A673 (cell line): ENCODE results near the gene TRRAP. TPM values are rescaled to one million over a fixed set of nuclear protein-coding genes. Genes with fewer than 3 reads are reported as not detected.
"Not testable (repeated sequence)": the region's sequence is repeated elsewhere in the genome, so short reads cannot be mapped to it uniquely, and the experiment has no call there.

Experiments used
- BruUV-seq: library from RNA; stranded (reverse); fragments of 400-500 nt; replicated peaks from 2 replicates; lab custom pipeline; 2021; lab: Mats Ljungman, UMichigan
- CTCF ChIA-PET: fragments of 300-600 bp; sonication (Branson Sonifier 250); formaldehyde crosslinking; loops from one replicate; lab custom pipeline; 2022; ENCODE audit warnings: antibody characterized with exemption; lab: Charles Lee
- POLR2A ChIA-PET: fragments of 300-600 bp; sonication (Branson Sonifier 250); formaldehyde crosslinking; loops from one replicate; lab custom pipeline; 2022; ENCODE audit warnings: antibody characterized with exemption; ENCODE audit not compliant: low non-redundant PET; lab: Charles Lee
- DNase-seq: peaks from one replicate; pipeline ENCODE4 v3.0.0-alpha.2; 2015; ENCODE audit warnings: low spot score
- H3K27ac ChIP-seq: fragments of 200-600 bp; sonication (generic); 2 replicates; pipeline ENCODE4 v1.5.1; 2016; ENCODE audit warnings: mixed run types, low read depth, mild to moderate bottlenecking, mixed read lengths, antibody characterized with exemption, low read length; ENCODE audit not compliant: poor library complexity, severe bottlenecking
- H3K27me3 ChIP-seq: fragments of 200-600 bp; sonication (generic); replicated peaks from 2 replicates; pipeline ENCODE4 v1.6.1; 2017; ENCODE audit warnings: mixed run types, low read depth, mild to moderate bottlenecking, mixed read lengths, antibody characterized with exemption, low read length; ENCODE audit not compliant: insufficient read depth, poor library complexity
- H3K36me3 ChIP-seq: fragments of 200-600 bp; sonication (generic); 2 replicates; pipeline ENCODE4 v1.6.1; 2016; ENCODE audit warnings: mixed run types, mild to moderate bottlenecking, mixed read lengths, antibody characterized with exemption, low read length; ENCODE audit not compliant: insufficient read depth, poor library complexity, severe bottlenecking
- H3K4me1 ChIP-seq: fragments of 200-600 bp; sonication (generic); 2 replicates; pipeline ENCODE4 v1.6.1; 2017; ENCODE audit warnings: mixed run types, mild to moderate bottlenecking, mixed read lengths, antibody characterized with exemption, low read length; ENCODE audit not compliant: insufficient read depth, poor library complexity, severe bottlenecking
- H3K4me3 ChIP-seq: fragments of 200-600 bp; sonication (generic); 2 replicates; pipeline ENCODE4 v1.5.1; 2016; ENCODE audit warnings: low read depth, mixed run types, mild to moderate bottlenecking, mixed read lengths, low read length; ENCODE audit not compliant: poor library complexity, severe bottlenecking
- H3K9me3 ChIP-seq: fragments of 200-600 bp; sonication (generic); 2 replicates; pipeline ENCODE4 v1.6.1; 2016; ENCODE audit warnings: mixed run types, low read depth, mild to moderate bottlenecking, mixed read lengths, antibody characterized with exemption, low read length; ENCODE audit not compliant: poor library complexity, severe bottlenecking
- EZH2 ChIP-seq: fragments of 200-600 bp; sonication (generic); IDR thresholded peaks from 2 replicates; pipeline ENCODE4 v1.6.1; 2017; ENCODE audit warnings: borderline replicate concordance, low read depth, mild to moderate bottlenecking, mixed read lengths, antibody characterized with exemption, low read length; ENCODE audit not compliant: poor library complexity, severe bottlenecking
- intact Hi-C: fragments of 100-400 bp; cut with micrococcal nuclease; formaldehyde crosslinking; loops from one replicate; pipeline ENCODE4 v1.10.0; 2022; ENCODE audit not compliant: unreplicated experiment
- total RNA-seq: library from RNA; stranded (reverse); gene quantifications from 2 replicates; pipeline ENCODE4 v1.2.3, GENCODE V29; 2021
- TF ChIP-seq, protein P1 (sequence below): fragments of 300-800, 200-600 bp; sonication (generic); conservative IDR thresholded peaks from 2 replicates; pipeline ENCODE4 v1.5.1; 2017; ENCODE audit warnings: low read depth, mild to moderate bottlenecking, antibody characterized with exemption, low read length, moderate library complexity, mixed read lengths

Gene TRRAP
- total RNA-seq, 1 experiment from 2014 or later = 50.2 TPM

DNA sequence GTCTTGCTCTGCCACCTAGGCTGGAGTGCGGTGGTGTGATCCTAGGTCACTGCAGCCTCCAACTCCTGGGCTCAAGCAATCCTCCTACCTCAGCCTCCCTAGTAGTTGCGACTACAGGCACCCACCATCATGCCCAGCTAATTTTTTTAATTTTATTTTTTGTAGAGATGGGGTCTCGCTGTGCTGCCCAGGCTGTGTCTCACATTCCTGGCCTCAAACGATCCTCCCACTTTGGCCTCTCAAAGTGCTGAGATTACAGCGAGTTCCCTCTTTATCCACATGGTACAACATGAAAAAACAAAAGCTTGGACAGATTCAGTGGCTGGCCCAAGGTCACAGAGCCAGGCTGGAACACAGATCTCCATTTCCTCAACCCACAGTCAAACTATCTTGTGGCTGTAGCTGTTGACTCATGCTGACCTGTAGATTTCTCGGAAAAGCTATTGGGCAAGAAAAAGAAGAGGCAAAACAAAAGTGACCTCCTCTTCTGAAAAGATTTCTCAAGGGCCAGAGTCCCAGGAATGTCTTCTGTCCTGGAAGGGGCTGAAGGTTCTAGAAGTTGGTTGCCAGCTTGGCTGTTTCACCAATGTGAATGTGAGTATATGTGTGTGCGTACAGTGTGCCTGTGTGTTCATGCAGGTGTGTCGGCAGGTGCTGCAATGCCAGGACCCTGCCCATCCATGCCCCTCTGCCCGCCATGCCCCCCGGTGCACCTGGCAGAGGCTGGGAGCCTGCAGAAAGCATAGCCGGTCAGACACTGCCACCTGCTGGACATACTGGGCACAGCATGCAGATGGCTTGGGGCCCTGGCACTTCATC is 36.9 kb upstream of the TRRAP start:
- DNase-seq = peak; percentile 49
- no TSS peak for BruUV-seq
- TF ChIP-seq EZH2 = no peak
- TF ChIP-seq, protein P1, sequence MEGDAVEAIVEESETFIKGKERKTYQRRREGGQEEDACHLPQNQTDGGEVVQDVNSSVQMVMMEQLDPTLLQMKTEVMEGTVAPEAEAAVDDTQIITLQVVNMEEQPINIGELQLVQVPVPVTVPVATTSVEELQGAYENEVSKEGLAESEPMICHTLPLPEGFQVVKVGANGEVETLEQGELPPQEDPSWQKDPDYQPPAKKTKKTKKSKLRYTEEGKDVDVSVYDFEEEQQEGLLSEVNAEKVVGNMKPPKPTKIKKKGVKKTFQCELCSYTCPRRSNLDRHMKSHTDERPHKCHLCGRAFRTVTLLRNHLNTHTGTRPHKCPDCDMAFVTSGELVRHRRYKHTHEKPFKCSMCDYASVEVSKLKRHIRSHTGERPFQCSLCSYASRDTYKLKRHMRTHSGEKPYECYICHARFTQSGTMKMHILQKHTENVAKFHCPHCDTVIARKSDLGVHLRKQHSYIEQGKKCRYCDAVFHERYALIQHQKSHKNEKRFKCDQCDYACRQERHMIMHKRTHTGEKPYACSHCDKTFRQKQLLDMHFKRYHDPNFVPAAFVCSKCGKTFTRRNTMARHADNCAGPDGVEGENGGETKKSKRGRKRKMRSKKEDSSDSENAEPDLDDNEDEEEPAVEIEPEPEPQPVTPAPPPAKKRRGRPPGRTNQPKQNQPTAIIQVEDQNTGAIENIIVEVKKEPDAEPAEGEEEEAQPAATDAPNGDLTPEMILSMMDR = peak; percentile 94

DNA sequence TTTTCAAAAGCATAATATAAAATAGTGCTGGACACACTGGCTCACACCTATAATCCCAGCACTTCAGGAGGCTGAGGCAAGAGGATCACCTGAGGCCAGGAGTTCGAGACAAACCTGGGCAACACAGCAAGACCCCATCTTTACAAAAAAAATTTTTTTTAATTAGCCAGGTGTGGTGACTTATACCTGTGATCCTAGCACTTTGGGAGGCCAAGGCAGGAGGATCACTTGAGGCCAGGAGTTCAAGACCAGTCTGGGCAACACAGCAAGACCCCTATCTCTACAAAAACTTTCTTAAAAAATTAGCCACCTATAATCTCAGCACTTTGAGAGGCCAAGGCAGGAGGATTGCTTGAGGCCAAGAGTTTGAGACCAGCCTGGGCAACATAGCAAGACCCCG is 35.8 kb upstream of the TRRAP start:
- H3K36me3 ChIP-seq, DNase-seq, H3K27ac ChIP-seq, H3K9me3 ChIP-seq, H3K4me1 ChIP-seq, H3K4me3 ChIP-seq, CTCF ChIA-PET, BruUV-seq, H3K27me3 ChIP-seq, POLR2A ChIA-PET: not testable (repeated sequence)
- intact Hi-C loops = loop anchor here (5.0 kb wide), 3 partner anchors 95 to 820 kb away; no protein-coding TSS in a partner anchor

More for the DNA sequence above, 36.9 kb upstream of the TRRAP start:
- no peak overlapping the region for H3K4me3 ChIP-seq
- CTCF ChIA-PET = interaction anchor here (0.7 to 1.1 kb wide), 2 partner anchors 220 to 419 kb away, joined by 3 read pairs; no protein-coding TSS in a partner anchor
- H3K27me3 ChIP-seq = no peaks in the 10 kb centered on the region
- POLR2A ChIA-PET = no interaction called here
- H3K4me1 ChIP-seq = peaks cover 10% of the 10 kb centered on the region
- no peak overlapping the region for H3K27ac ChIP-seq
- intact Hi-C loops = loop anchor here (1.0 to 5.0 kb wide), 4 partner anchors 94 to 819 kb away; no protein-coding TSS in a partner anchor
- no peaks in the 10 kb centered on the region for H3K9me3 ChIP-seq
- no peaks in the 10 kb centered on the region for H3K36me3 ChIP-seq

DNA sequence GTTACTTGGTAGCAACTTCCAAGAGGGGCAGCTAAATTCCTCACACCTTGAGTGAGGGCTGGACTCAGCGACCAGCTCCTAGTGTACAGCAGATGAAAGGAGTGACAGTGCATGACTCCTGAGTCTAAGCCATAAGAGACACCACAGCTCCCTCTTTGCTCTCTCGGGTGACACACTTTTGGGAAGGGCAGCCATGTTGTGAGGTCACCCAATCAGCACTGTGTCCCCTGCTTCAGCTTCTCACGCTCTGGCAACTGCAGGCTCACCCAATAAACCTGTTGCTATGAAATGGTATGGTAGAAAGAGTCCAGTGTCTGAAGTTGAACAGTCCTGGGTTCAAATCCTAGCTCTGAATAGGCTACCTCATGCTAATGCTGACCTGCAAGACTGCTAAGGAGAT is 29.4 kb upstream of the TRRAP start:
- ChIA-PET CTCF (no interaction called here), POLR2A (no interaction called here)
- Histone ChIP-seq H3K36me3 (no peaks in the 10 kb centered on the region), H3K4me1 (no peaks in the 10 kb centered on the region), H3K4me3 (no peak overlapping the region), H3K27ac (no peak overlapping the region), H3K27me3 (no peaks in the 10 kb centered on the region), H3K9me3 (peaks cover 4% of the 10 kb centered on the region)
- TF ChIP-seq, protein P1 = no peak
- TF ChIP-seq EZH2 = no peak
- intact Hi-C loops = no loop called here
- no peak for DNase-seq
- no TSS peak for BruUV-seq

DNA sequence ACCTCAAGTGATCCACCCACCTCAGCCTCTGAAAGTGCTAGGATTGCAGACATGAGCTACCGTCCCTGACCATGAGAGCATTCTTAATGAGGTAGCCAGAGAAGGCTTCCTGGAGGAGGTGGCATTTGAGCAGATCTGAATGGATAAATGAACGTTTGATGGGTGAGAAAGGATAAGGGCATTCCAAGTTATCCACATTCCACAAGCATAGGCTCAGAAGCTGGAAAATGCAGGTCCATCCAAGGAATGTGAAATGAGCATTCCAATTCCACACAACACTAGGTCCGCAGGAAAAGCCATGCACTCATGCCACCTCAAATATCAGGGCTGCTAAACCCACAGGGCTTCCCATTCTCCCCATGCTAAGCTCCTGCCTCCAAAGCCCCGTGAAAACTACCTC is 25.5 kb upstream of the TRRAP start:
- POLR2A ChIA-PET = no interaction called here
- BruUV-seq = no TSS peak
- Histone ChIP-seq H3K9me3 (peaks cover 4% of the 10 kb centered on the region), H3K27me3 (no peaks in the 10 kb centered on the region), H3K27ac (no peak overlapping the region), H3K36me3 (no peaks in the 10 kb centered on the region), H3K4me1 (no peaks in the 10 kb centered on the region), H3K4me3 (no peak overlapping the region)
- CTCF ChIA-PET = no interaction called here
- TF ChIP-seq, protein P1 = no peak
- no peak for TF ChIP-seq EZH2
- intact Hi-C loops = no loop called here
- DNase-seq = no peak
